Fibroblast of skin of back (primary cell): Measurements from ENCODE around the gene KCNN2.

Experiments used
- DNase-seq: peaks from one replicate; pipeline ENCODE4 v3.0.0-alpha.2; 2013

KCNN2 gene

GRCh38 chr5:114362977-114363761 lies 1.3 kb downstream of the KCNN2 start:
- DNase-seq = no peak

DNA sequence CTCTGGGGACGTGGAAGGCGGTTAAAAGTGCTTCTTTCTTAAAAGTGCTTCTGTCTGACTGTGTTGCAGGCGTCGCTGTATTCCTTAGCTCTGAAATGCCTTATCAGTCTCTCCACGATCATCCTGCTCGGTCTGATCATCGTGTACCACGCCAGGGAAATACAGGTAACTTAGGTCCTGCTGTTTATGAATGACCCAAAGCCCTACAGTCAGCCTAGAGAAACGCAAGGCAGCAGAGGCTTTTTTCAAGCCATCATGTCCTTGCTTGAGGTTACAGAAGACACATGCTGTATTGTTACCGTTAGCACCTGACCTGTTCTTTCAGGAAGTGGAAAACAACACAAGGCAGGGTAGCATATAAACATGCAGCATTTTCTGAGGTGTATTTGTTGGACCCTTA lies 2.0 kb downstream of the KCNN2 start:
- DNase-seq = no peak

DNA sequence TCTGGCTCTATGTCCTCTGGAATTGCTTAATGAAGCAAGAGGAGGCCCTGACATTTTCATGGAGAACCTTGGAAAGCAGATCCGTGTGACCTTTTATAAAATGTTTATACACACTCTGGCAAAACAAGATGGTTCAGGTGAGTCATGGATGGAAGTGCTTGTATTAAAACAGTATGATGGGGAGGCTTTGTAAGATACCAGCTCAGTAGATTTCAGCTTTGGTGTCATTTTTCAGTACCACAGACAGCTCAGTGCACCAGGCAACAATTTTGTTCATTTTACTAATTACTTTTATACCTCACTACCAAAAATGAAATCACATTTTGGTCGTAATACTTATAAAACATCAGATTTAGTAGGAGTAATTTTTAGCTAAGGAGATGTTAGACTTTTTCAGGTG lies 5.2 kb downstream of the KCNN2 start:
- DNase-seq = peak; percentile 32

DNA sequence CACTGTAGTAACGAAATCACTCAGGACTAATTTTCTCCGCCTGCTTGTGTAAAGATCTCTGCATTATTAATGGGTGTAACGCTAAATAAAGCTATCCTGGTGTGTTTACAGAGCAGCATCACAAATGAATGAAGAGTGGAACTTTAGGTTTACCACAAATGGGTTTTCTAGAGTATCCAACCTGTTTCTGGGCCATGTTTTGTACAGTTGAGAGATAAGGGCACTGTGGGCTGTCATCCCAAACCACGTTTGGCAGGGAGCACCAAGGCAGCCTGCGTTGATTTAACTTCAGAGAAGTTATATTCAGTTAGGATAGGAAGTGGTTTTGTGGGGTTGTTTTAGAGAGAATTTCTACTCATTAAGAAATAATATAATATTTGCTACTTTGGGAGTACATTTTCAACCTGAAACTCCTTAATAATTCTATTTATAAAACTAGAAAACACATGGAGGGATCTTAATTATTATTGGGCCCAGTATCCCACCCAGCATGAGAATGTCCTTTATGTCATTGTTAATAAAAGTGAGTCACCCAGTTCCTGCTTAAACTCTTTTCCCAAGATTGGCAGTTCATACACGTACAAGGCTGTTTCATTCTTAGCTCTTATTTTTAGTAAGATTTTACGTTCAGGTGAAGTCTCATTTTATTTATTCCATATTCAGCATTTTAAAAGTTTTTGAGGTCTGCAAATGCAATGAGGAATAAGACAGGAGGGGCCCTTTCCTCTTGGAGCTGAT lies 8.0 kb downstream of the KCNN2 start:
- no peak for DNase-seq

GRCh38 chr5:114377050-114377844 lies 15.4 kb downstream of the KCNN2 start:
- DNase-seq = no peak

DNA sequence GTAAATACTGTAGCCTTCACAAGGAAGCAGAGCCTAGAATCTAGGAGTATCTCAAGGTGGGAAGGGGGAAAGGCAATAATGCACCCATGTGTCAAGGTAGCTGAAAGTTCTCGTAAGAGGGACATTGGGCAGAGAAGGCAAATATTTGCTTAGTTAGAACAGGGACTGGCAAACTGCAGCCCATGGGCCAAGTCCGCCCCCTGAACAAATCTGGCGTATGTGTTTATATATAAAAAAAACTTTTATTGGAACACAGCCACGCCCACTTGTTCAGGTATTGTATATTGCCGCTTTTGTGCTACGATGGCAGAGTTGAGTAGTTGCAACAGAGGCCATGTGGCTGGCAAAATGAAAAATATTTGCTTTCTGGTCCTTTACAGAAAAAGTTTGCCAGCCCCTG lies 16.1 kb downstream of the KCNN2 start:
- DNase-seq = no peak

GRCh38 chr5:114380721-114381120 lies 18.9 kb downstream of the KCNN2 start:
- no peak for DNase-seq

DNA sequence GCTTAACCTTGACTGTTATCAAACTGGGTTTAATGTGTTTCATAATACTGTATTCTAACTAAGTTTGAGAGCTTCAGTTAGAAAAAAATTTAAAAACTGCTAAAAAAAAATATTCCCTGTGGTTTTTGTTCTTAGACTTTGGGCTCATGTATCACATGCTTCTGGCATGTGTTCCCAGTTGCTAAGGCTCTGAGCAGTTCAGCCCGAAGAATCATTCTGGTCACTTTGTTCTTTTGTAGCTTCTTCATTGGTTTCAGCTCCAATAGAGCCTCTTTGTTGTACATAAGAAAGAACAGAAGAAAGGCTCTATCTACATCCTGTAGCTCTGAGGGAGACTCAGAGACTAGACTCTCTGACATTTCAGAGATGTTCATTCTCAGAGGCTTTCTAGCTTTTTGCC lies 25.6 kb downstream of the KCNN2 start:
- DNase-seq = peak; percentile 50

- DNase-seq = no peak
These were observed 28.6 kb downstream of the KCNN2 start for GRCh38 chr5:114390431-114390830.

GRCh38 chr5:114391321-114391720 lies 29.5 kb downstream of the KCNN2 start:
- peak; percentile 71 for DNase-seq

DNA sequence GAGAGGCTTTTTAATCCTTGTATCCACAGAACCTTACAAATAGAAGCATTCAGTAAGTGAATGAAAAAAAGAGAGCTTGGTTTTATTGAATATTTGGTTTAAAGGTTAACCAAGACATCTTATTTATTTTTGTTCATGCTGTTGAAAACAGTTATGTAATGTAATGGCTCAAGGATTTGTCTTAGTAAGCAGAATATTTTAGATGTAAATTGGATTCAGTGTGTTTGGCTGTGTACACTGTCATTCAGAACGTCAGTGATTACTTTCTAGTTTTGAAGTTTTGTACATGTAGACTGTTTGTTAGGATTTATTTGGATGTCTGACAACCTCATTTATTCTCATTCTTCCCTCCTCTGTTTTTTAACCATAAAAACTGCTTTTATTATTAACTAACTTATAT lies 31.3 kb downstream of the KCNN2 start:
- no peak for DNase-seq

GRCh38 chr5:114402206-114402605 lies 40.3 kb downstream of the KCNN2 start:
- DNase-seq = no peak

GRCh38 chr5:114407783-114408182 lies 45.9 kb downstream of the KCNN2 start:
- no peak for DNase-seq

DNA sequence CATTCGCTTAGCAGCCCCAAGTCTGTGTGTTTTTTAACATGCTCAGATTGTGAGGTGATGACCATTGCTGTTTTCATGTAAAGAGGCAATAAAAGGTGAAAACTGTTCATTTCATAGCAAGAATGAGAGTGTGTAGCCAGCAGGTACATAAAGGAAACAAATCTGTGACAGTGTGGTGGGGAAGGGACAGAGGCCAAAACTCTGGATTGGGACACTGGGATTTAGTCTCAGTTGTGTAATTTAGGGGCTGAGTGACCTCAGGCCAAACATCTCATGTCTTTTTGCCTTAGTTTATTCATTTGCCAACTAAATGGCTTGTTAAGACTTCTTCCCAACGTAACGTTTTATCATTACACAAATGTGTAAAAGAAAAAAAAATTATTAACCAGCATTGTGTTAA lies 47.0 kb downstream of the KCNN2 start:
- DNase-seq = no peak

- no peak for DNase-seq
These were observed 49.6 kb downstream of the KCNN2 start for GRCh38 chr5:114411380-114411931.

- DNase-seq = peak; percentile 84
These were observed 50.8 kb downstream of the KCNN2 start for GRCh38 chr5:114412510-114413171.

DNA sequence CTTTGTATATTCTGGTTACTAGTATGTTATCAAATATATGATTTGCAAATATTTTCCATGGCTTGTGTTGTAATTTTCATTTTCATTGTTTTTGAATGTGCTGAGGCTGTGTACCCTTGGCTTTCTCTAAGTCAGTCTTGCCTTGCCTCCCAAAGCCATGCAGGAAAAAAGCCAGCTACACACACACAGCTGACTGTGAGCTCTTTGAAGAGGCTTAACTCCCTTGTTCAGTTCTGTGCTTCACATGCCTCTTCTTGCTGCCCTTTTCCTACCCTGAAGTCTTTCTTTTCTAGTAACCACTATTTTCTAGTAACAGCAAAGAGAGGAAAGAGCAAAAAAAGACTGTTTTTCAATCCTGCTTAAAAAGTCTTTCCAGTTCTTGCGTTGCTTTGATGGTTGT lies 53.9 kb downstream of the KCNN2 start:
- DNase-seq = no peak

DNA sequence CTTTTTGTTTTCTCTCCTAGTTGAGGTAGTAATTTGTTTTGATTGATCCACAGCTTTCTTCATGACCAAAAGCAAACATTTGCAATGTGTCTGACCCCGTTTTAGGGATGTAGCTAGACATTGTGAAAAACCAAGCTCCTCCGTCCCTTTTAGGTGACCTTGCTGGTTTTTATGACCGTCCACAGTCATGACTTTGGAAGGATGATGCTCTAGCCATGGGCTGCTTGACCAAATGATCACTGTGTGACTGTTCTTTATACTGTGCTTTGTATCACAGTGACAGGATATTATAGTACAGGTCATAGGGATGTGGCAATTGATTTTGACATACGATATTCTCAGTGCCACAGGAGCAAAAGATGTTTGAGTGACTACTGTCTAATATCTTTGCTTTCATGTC lies 54.4 kb downstream of the KCNN2 start:
- DNase-seq = no peak

DNA sequence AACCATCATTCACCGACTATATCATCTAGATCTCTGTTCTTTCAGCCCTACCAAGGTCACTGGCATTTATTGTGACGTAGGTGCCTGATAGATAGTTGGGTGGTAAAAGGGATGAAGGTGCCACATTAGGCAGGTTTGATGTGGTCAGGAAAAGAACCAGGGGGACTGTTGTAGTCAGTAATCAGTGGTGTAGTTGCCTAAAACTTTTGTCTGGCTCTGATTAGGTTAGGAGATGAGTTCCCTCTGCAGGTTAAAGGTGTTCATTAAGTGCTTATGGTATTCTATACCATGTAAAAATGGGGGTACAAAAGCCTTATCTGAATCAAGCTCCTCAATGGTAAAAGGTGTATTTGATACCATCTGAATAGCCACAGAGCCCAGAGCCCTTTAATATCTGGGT lies 55.6 kb downstream of the KCNN2 start:
- no peak for DNase-seq

- no peak for DNase-seq
These were observed 56.6 kb downstream of the KCNN2 start for GRCh38 chr5:114418176-114419066.

- DNase-seq = no peak
These were observed 57.2 kb downstream of the KCNN2 start for GRCh38 chr5:114419067-114419388.

DNA sequence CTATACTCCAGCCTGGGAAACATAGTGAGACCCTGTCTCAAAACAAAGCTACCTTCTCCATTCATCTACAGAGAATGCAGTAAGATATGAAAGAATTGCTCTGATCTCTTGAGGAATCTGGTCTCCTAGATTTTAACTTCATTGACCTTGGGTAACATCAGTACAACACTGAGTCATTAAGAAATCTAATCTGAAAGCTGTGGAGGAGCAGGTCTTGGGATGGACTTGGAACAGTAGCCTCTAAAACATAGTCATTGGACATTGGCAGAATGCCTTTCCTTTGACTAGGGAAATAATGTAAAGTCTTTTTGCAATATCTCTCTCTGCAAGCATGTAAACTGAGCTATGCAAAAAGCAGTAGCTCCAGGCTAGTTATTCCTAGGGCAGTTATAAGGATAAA lies 58.1 kb downstream of the KCNN2 start:
- DNase-seq = peak; percentile 66
